ENCODE measurements around the gene LRRN2. TPM values are rescaled to one million over a fixed set of nuclear protein-coding genes. Genes with fewer than 3 reads are reported as not detected.

Gene LRRN2
- total and polyA plus RNA-seq, 2 experiments from 2014 or later = 0.74 to 2.6 TPM

GRCh38 chr1:204725821-204726448, 40.4 kb upstream of the LRRN2 start:
- H3K4me1 ChIP-seq (ENCODE audit: insufficient read depth) = peaks cover 11% of the 10 kb centered on the region
- ATAC-seq (no peak), DNase-seq (ENCODE audit: low spot score) (no peak)
- TF ChIP-seq NANOG (IDR thresholded peaks at IDR 0.05; ENCODE audit: borderline replicate concordance) (no peak), CTCF (conservative IDR thresholded peaks at IDR 0.05; ENCODE audit: low read depth in 2 of 2) (no peak), POLR2AphosphoS5 (IDR thresholded peaks at IDR 0.05; ENCODE audit: low read depth) (no peak), EZH2 (IDR thresholded peaks at IDR 0.05; ENCODE audit: low read depth, unreplicated experiment) (no peak), REST (IDR thresholded peaks at IDR 0.05; ENCODE audit: unreplicated experiment) (no peak)
- no peaks in the 10 kb centered on the region for H3K9me2 ChIP-seq (ENCODE audit: insufficient read depth)
- H3K4me2 ChIP-seq = no peak overlapping the region
- Mint-ChIP-seq H3K4me3 (no peak overlapping the region), H3K27me3 (ENCODE audit: insufficient read depth, low read depth, poor library complexity) (peaks cover 5% of the 10 kb centered on the region), H3K4me1 (peaks cover 19% of the 10 kb centered on the region), H3K27ac (no peak overlapping the region), H3K9me3 (no peaks in the 10 kb centered on the region), H3K36me3 (ENCODE audit: low read depth) (no peaks in the 10 kb centered on the region)
- no peaks in the 10 kb centered on the region for H4K20me1 ChIP-seq (replicated peaks; ENCODE audit: insufficient read depth)
- no peak overlapping the region for H3K4me3 ChIP-seq
- no peaks in the 10 kb centered on the region for H3K36me3 ChIP-seq (ENCODE audit: insufficient read depth)
- H2AFZ ChIP-seq = no peak overlapping the region
- no peak overlapping the region for H3K27ac ChIP-seq (ENCODE audit: low read depth)
- no peaks in the 10 kb centered on the region for H3F3A ChIP-seq (replicated peaks; ENCODE audit: low read depth)
- H3K27me3 ChIP-seq (ENCODE audit: insufficient read depth) = 0 out of 2 replicates have a peak, but pooled peaks cover 15% of the 10 kb centered on the region
- no peaks in the 10 kb centered on the region for H3K79me2 ChIP-seq (replicated peaks; ENCODE audit: insufficient read depth)

- H3K4me1 Mint-ChIP-seq = peaks cover 11% of the 10 kb centered on the region
- H3K4me3 ChIP-seq = no peak overlapping the region
- H3K4me2 ChIP-seq = no peak overlapping the region
- no peaks in the 10 kb centered on the region for H3K36me3 ChIP-seq (ENCODE audit: insufficient read depth)
- no peak for ATAC-seq
- H3K79me2 ChIP-seq (replicated peaks; ENCODE audit: insufficient read depth) = no peaks in the 10 kb centered on the region
- H3K36me3 Mint-ChIP-seq (ENCODE audit: low read depth) = no peaks in the 10 kb centered on the region; the same call in 2 of the 3 replicates
- H3K27ac ChIP-seq (ENCODE audit: low read depth) = no peak overlapping the region
- no peaks in the 10 kb centered on the region for H3K9me2 ChIP-seq (ENCODE audit: insufficient read depth)
- peaks cover 25% of the 10 kb centered on the region; the same call in 1 of the 2 replicates for H3K27me3 ChIP-seq (ENCODE audit: insufficient read depth)
- no peak overlapping the region for H2AFZ ChIP-seq
- H3K9me3 Mint-ChIP-seq = no peaks in the 10 kb centered on the region; the same call in 2 of the 3 replicates
- no peak overlapping the region for H3K27ac Mint-ChIP-seq
- no peaks in the 10 kb centered on the region for H4K20me1 ChIP-seq (replicated peaks; ENCODE audit: insufficient read depth)
- no peak for DNase-seq (ENCODE audit: low spot score)
- no peak overlapping the region for H3K4me3 Mint-ChIP-seq
- H3K27me3 Mint-ChIP-seq (ENCODE audit: insufficient read depth, low read depth, poor library complexity) = peaks cover 3% of the 10 kb centered on the region
- H3F3A ChIP-seq (replicated peaks; ENCODE audit: low read depth) = no peaks in the 10 kb centered on the region
- peaks cover 8% of the 10 kb centered on the region; the same call in 1 of the 2 replicates for H3K4me1 ChIP-seq (ENCODE audit: insufficient read depth)
- TF ChIP-seq ZNF462 (CRISPR knock-in tag; IDR thresholded peaks at IDR 0.05) (no peak), EZH2phosphoT487 (IDR thresholded peaks at IDR 0.05; ENCODE audit: unreplicated experiment) (no peak)
Measured at GRCh38 chr1:204723131-204723787, 37.7 kb upstream of the LRRN2 start.

Data from GM23338 (cell line).